ENCODE results near the gene PPIC.

DNA sequence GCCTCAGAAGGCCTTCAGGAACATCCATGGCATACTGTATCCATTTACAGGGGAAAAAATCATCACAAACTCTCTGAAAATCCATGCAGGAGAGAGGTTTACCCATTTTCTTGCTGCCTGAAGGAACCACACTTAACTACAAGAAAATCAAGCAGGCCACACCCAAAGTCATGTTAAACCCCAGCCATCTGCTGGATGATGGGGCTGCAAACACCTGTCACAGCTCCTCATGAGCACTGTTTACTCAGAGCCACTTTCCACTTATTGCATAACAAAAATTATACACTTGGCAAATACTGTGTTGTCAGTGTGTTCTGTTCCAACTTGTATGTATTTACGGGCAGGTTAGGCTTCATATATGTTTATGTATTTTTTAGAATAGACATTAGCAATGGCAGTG, 35.8 kb downstream of the PPIC start:
- TF ChIP-seq, protein P1, sequence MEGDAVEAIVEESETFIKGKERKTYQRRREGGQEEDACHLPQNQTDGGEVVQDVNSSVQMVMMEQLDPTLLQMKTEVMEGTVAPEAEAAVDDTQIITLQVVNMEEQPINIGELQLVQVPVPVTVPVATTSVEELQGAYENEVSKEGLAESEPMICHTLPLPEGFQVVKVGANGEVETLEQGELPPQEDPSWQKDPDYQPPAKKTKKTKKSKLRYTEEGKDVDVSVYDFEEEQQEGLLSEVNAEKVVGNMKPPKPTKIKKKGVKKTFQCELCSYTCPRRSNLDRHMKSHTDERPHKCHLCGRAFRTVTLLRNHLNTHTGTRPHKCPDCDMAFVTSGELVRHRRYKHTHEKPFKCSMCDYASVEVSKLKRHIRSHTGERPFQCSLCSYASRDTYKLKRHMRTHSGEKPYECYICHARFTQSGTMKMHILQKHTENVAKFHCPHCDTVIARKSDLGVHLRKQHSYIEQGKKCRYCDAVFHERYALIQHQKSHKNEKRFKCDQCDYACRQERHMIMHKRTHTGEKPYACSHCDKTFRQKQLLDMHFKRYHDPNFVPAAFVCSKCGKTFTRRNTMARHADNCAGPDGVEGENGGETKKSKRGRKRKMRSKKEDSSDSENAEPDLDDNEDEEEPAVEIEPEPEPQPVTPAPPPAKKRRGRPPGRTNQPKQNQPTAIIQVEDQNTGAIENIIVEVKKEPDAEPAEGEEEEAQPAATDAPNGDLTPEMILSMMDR (IDR thresholded peaks at IDR 0.05) = no peak
- no peak for TF ChIP-seq ZFX (IDR thresholded peaks at IDR 0.05; ENCODE audit: borderline replicate concordance)
